HG03439 (cell line): Measurements from ENCODE around the gene FAM181A.
A peak's percentile ranks its signal among the peaks of the same experiment; 100 is the strongest.

ENCODE experiments used
- ATAC-seq: cut with Tn5 transposase; IDR thresholded peaks from one replicate; pipeline ENCODE4 v1.9.1; 2021; ENCODE audit warnings: mild to moderate bottlenecking, moderate library complexity; ENCODE audit not compliant: unreplicated experiment

The FAM181A gene

DNA sequence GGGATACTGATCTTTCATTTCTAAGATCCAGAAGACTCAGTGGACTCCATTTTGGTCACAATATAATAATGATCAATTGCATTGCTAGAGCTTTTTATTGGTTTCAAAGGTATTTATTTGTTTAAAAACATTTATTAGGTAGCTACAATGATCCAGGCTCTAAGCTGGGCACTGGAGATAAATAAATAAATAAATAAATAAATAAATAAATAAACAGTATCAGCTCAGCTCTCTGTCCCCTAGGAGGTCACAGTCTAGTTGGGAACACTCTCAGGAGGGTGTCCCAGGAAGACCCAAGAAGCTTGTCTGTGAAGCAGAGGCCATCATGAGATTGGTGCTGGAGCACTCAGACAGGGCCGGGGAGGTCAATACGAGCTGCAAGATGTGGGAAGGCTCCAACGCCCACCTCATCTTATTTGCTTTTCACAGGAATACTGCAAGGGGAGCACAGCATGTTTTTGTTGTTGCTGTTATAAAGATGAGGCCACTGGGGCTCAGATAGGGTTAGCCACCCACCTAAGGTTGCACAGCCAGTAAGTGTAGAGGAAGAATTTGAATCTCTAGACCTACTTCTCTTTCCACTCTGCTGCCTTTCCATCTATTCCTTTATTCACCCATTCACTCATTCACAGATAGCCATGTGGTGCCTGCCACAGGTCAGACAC lies 33.8 kb downstream of the FAM181A start:
- ATAC-seq = no peak

DNA sequence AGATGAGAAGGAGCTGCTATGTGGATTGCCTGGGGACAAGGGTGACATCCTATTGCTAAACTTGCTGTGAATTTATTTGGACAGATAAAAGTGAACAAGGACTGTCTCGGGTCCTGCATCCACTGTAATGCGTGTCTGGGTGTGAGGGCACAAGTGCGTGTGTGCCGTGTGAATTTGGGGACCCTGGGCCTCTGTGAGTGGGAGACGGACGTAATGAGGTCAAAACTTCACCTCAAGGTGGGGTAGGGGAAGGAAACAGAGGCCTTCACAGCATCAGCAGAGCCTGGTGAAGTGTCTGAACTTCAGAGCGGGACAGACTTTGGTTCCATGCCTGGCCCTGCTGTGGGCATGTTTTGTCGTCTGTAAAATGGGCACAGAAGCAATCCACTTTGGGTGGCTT lies 34.5 kb downstream of the FAM181A start:
- ATAC-seq = no peak

DNA sequence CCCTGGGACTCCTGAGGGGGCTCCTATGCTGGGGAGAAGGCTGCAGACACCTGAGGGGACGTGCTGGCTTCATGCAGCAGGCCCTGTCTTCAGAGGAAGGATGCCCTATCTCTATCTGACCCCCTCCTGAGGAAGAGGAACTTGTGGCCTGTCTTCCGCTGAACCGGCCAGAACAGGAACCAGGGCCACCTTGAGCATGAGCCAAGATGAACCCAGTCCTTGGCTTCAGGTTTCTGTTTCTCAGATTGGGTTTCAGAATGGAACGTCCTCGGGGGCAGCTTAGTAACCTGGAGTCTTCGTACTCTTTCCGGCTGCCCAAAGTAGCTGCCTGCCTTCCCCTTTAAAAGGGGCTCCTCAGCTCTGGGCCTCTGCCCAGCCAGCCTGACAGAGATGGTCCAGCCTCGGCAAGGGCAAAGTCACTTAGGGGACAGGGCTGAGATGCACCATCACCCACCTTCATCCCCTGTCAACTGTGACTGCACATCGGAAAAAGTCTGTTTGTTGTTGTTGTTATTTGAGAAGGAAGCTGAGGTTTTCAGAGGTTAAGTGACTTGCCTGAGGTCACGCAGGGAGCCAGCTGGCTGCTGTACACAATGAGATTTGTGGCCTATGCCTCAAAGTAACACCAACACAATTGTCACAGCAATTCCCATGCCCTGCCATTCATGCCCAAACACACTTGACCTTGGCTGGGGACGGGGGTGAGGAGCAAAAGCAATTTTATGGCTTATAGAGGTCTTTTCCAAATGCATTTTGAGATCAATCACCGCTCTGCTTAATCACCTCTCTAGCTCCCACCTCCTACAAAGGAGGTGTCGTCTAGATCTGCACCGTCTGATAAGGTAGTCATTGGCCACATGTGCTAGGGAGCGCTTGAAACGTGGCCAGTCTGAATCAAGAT lies 35.8 kb downstream of the FAM181A start:
- peak; percentile 49 for ATAC-seq

DNA sequence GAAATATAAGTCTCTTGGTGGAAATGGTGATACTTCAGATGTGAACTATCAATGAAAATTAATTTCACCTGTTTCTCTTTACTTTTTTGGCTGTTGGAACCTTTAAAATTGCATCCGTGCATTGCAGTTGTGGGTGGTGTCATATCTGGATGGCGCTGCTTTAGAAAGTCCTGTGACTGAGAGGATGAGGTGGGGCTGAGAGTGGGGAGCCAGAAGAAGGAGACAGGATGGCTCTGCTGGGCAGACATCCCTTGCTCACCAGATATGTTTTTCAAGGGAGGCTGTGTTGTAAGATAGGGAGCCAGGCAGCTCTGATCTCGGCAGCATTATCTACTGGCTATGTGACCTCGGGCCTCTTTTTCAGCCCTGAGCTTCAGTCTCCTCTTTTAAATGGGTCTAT lies 36.5 kb downstream of the FAM181A start:
- no peak for ATAC-seq

DNA sequence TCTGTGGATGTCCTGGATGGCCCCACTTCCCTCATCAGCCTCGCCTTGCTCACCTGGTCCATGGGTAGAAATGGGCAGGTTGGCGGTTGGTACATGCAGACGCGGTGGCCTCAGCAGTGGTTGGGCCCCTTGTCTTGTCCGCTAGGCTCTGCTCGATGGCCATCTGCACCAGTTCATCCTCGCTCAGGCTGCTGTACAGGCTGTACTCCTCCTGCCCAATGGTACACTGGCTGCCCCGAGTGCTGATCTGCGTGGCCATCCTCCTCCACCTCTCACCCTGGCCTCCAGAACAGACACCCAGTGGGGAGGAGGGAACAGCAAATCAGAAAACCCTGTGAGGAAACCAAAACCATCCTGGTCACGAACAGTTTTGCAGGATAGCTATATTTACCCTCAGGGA lies 37.1 kb downstream of the FAM181A start:
- ATAC-seq = no peak

DNA sequence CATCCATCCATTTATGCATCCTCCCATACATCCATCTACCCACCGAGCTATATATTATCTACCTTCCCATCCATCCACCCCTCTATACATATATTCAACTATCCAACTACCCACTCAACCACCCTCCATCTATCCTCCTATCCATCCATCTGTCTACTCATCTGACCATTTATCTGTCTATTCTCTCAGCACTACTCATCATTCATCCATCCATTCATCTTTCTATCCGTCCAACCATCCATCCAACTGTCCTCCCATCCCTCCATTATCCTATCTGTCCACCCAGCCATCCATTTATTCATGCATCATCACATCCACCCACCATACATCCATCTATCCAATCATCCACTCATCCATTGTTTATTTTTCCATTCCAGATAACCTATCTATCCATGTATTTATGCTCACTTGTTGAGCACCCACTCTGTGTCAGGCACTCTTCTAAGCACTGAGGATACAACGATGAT lies 37.7 kb downstream of the FAM181A start:
- no peak for ATAC-seq

DNA sequence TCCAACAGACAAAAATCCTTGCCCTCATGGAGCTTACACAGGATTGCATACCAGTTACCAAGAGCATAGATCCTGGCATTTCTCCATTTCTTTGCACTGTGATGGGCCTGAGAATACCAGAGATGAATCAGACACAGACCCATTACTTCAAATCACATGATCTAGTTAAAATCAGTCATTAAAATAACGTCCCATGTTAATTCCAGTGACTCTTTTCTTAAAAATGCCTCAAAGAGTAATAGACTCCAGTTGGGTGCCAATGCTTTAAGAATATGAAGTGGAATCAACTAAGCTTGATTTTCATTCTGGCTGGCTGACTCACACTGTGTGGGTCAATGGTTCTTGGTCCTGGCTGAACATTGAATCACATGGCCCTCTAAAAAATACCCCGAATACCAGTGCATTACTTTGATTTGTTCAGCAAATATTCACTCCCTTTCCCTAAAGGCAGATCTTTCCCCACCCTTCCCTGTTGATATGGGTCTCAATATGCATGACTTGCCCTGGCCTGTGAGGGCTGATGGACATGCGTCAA lies 38.2 kb downstream of the FAM181A start:
- no peak for ATAC-seq

DNA sequence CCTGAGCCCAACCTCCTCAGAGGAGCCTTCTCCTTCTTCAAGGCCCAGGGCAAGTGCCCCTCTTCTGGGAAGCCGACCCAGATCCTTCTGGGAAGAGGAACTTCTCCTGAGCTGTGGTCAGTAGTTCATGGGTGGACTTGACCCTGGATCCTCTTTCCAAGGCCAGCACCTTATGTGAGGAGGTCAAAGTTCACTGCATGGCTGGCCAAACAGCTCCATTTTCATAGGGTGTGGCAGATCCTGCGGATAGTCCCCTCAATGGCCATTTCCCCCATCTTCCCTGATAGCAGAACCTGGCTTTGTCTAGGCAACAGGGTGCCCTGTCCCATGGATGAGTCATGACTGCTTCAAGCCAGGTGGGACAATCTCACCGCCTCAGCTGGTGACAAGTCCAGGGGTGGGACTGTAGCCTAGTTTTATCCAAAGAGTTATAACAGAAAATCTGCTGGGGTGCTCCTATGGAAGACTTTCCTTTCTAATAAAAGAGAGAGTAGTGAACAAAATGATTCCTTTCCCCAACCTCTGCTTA lies 38.9 kb downstream of the FAM181A start:
- no peak for ATAC-seq

DNA sequence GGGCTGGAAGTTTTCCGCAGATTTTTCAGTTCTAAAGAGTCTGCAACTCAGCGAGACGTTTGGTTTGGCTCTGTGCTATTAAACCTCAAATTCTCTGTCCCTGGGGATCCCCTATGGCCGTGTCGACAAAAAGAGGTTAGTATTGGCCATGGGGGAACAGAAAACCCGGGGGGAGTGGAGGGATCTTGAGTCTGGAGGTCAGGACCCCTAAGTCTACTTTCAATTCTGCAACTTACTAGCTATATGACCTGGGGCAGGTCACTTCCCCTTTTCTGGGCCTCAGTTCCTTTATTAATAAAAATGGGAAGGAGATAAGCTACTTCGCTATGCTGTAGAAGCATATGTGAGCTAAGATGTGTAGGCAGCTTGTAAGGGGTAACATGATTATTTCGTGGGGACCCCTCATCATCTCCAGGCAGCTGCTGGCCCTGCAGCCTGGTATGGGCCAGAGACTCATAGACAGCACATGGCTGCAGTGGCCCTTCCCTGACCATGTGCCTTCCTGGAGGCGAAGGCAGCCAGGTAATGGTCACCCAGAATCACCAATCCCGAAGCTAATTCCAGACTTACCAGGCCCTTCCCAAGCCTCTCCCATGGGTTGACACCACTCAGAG lies 40.6 kb downstream of the FAM181A start:
- peak; percentile 36 for ATAC-seq

DNA sequence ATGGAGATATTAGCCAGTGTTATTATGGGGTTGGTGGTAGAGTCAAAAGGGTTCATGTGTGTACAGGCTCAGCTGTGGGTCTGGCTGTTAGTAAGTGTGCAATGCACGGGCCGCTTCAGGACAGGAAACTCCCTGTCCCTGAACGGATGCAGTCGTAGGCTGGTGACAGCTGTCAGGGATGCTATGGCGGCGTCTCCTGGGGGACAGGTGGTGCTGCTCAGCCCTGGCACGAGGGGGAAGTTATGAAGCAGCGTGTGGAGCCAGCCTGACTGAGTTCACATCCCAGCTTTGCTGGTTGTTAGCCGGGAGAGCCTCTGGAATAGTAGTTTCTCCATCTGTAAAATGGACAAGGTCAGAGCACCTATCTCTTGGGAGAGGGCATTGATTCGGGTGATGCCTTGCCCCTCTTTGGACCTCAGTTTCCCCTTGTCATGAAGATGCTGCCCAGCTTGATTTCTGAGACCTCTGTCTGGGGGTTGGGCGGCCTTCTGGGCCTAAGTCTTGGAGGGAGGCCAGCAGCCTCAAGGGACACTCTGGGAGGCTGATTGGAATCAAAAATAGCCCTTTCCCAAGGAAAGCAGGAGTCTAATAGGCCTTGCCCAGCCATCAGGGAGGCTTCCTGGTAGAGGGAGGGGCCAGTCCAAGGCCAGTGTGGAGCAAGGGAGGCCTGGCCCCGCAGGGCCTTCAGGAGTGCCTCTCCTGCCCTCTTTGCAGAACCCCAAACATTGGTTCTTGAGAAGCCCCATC lies 42.1 kb downstream of the FAM181A start:
- ATAC-seq = no peak

DNA sequence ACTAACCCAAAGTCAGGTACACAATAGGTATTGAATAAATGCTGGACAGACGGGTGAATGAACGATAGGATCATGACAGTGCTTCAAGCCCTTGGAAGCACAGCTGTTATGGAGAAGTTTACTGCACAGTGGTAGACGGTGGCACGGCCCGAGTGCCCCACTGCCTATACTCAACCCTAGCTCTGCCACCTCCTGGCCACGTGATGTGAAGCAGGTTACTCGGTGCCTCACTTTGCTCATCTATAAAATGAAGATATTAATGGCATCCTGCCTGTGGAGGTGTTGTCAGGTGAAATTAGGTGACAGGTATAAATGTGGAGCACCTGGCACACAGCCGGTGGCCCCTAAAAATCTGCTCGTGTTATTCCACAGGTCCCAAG lies 43.4 kb downstream of the FAM181A start:
- peak; percentile 33 for ATAC-seq

DNA sequence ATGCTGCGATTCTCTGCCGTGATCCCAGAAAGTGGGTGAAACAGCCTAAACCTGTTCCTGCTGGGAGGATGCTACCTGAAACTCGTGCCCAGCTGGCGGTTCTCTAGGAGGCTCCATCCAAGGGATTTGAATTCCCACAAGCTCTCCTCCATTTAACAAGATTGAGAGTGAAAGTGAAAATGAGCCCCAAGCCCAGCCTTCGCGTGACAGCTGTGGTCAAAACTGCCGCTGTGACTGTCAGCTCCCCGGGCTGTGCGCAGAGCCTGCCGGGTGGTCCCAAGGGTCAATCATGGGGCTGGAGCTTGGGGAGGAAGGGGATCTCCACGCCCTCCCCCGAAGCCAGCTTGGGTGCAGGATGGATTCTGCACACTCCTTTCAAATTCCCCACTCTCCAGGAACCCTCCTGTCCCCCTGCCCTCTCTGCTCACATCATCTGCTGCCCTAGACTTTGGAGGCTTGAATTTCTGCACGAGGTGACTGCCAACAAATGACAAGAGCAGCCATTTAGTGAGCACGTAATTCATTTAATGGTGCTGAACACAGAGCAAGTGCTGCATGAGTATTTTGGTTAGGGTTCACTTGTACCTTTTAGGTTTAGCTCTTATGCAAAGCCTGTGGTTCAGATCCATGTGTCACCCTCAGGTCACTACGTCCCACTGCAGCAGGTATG lies 44.0 kb downstream of the FAM181A start:
- peak; percentile 40 for ATAC-seq

DNA sequence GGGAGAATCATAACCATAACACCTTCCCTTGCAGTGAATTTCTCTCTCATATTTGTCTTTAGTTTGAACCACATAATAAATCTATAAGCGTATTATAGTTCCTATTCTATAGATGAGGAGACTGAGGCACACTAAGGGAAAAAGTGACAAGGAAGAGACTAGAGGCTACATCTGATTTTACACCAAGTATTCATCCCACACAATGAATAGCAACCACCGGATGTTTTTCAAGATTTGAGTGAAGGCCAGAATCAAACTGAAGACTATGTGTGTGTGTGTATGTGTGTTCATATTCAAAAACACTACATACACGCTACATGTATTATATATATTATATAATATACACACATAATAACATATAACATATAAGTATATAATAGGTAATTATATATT lies 44.5 kb downstream of the FAM181A start:
- no peak for ATAC-seq

DNA sequence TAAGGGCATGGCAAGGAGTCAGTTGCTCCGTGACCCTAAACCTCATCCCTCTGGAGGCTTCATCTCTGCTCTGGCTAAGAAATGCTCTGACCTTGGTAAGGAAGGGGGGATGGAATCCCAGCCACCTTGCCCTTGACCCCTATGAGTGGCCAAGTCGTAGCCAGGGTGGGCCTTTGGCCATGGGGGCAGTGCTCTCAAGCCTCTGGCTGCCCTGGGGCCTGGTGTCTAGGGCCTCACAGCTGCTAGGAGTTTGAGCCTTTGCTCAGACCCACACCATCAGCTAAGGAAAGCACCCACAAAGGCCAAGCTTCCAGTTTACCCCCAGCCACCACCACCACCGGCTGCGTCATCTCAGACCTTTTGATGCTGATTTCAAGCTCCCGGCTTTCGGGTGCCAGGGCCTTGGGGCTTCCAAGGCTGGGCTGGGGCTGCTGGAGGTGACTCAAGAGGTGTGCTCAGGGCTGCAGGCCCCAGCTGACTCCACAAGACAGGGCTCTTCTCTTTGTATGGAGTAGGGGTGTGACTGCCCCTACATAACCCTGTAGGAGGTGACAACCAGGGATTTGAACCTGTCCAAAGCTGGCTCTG lies 45.6 kb downstream of the FAM181A start:
- no peak for ATAC-seq

DNA sequence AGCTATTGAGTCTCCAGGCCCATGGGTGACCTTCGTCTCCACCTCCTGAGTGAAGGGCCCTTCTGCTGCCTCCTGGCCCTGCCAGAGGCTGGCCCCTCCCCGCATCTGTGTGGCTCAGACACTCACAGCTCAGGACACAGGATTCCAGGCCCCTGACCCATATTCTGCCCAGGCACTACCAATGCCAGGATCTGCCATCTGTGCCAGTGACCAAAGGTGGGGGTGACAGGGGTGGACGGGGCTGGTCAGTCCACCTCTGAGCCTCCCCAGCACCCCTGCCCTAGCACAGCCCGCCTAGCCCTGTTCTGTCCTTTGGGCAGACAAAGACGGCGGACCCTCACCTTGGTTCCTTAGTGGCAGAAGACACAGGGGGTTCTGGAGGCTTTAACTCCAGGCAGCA lies 46.5 kb downstream of the FAM181A start:
- ATAC-seq = no peak

DNA sequence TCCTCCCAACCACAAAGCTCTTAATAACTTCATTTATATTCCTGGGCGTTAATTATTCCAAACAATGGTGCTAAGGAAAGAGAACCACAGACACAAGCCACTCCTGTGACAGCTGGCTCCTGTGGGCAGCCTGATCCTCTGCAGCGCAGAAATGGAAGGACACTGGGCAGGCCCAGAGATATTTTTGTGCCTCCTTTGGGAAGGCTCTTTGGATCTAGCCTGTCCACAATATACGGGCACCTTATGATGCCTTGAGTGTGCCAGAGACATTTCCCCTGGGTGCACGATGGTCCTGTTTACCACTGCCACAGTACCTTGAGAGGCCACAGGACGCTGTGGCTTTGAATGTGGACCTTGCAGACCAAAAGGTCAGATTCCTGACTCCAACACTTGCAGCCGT lies 47.2 kb downstream of the FAM181A start:
- no peak for ATAC-seq

DNA sequence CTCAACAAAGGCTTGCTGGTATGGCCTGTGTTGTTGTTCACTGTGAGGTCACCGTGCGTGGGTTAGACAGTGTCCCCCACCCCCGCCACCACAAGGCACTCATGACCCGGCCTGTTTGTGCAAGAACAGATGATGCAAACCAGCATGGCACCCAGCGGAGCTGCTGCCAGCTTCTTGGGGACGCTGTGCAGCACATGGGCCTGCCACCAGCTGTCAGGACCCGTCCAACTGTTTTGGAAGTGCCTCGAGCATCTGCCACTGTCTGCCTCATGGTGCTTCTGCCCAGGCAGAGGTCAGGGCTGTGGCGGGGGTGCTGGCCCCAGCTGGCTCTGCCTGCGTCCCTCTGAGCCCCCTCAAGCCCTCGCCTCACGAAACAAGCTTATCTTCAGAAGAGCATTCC lies 47.7 kb downstream of the FAM181A start:
- no peak for ATAC-seq

DNA sequence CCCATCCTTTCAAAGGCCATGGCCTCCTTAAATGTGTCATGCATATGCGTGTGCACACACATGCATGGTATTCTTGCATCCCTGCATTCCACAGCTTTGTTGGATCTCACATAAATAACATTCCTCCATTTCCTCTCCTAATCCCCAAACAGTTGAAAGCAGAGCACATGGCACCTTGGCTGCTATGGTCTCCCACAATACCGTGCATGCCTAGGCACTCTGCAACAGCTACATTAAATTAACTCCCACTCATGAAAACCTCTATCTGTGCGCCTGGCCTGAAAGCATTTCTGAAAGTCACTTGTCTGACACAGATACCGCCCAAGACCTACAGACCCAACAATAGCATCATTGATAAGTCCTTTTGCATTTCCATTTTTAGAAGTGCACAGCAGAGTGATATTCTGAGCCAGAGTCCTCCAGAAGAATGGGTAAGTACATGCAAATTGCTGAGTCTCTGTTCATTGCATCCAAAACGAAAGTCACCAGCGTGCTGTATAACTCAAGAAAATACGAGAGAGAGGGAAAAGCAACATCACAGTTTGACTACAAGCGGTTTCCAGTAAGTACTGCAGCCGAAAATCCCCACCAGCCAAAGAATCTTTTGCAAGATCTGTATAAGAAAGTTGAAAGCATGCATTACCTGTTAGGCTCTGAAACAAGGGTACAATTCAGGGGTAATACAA lies 48.8 kb downstream of the FAM181A start:
- ATAC-seq = peak; percentile 57

DNA sequence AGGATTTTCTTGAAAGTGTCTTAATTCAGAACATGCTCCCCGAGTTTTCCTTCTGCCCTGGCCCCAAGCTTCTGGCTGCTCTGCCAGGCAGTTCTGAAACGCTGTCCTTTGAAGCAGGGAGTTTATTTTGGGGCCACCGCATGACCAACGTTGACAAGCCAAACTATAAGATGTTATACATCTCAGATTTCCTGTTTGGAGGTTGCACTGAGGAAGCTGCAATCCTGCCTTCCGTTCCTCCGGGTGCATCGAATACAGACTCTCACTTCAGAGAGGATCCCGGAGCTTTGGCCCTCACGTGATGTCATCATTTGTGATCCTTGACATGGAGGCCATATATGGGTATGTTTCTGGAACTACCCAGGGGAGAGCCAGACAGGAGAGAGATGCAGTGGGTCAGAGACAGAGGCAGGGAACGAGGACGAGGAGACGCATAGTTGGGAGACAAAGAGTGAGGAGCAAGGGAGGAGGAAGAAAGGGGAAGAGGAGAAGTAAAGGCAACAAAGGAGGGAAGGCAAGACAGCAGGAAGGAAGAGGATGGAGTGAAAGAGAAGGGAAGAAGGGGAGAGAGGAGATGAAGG lies 49.4 kb downstream of the FAM181A start, which contains the start of gene ASB2:
Gene ASB2 (minus strand): TSS at position 94 of the 581 bp plus-strand sequence. CDS start 12,031 bp downstream, outside the sequence.
- ATAC-seq = peak; percentile 7
